Vagina (tissue), 2 donors: ENCODE results near the gene EPN2.

Experiments
- POLR2A ChIP-seq, 2 donors: fragments of 450-650 bp; IDR thresholded peaks; one replicate each; pipeline ENCODE4 v1.6.1; 2017; ENCODE audit warnings: antibody characterized with exemption in 2 of 2, mild to moderate bottlenecking in 2 of 2, moderate library complexity in 2 of 2
- POLR2AphosphoS5 ChIP-seq, 2 donors: sonication (generic); formaldehyde crosslinking; IDR thresholded peaks; one replicate each; pipeline ENCODE4 v1.9.0; 2017; ENCODE audit warnings: antibody characterized with exemption in 2 of 2, mild to moderate bottlenecking in 2 of 2, low read depth in 1 of 2; ENCODE audit not compliant: insufficient read depth in 1 of 2
- TF ChIP-seq, protein P1 (sequence below), 3 experiments: fragments of 450-650 bp in 2 of 3; fragments of 200-600 bp in 1 of 3; sonication (generic) in 1 of 3; IDR thresholded peaks; one replicate each; pipeline ENCODE4 v1.5.1; 2017 to 2019; ENCODE audit warnings: antibody characterized with exemption in 3 of 3, mild to moderate bottlenecking in 2 of 3, moderate library complexity in 2 of 3

DNA sequence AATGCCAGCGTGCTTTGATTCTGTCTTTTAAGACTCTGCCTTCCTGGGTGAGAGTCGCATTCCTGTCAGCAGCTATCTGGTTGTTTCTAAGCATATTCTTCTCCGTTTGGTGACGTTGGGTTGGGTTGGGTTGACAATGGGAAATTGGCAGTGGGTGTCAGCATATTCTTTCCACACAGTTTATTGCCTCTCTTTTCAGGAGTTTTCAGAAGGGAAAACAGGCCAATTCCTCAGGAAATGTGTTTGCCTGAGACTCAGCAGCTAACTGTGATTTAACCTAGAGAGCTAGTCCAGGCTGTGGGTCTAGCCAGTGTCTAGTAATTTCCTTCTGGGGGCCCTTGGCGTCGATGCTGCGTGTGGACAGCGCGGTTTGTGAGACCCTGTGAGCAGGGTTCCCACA lies 21.2 kb downstream of the EPN2 start:
- TF ChIP-seq, protein P1, sequence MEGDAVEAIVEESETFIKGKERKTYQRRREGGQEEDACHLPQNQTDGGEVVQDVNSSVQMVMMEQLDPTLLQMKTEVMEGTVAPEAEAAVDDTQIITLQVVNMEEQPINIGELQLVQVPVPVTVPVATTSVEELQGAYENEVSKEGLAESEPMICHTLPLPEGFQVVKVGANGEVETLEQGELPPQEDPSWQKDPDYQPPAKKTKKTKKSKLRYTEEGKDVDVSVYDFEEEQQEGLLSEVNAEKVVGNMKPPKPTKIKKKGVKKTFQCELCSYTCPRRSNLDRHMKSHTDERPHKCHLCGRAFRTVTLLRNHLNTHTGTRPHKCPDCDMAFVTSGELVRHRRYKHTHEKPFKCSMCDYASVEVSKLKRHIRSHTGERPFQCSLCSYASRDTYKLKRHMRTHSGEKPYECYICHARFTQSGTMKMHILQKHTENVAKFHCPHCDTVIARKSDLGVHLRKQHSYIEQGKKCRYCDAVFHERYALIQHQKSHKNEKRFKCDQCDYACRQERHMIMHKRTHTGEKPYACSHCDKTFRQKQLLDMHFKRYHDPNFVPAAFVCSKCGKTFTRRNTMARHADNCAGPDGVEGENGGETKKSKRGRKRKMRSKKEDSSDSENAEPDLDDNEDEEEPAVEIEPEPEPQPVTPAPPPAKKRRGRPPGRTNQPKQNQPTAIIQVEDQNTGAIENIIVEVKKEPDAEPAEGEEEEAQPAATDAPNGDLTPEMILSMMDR (IDR thresholded peaks at IDR 0.05) = no peak
- no peak for TF ChIP-seq POLR2A (IDR thresholded peaks at IDR 0.05)
- no peak for TF ChIP-seq POLR2AphosphoS5 (IDR thresholded peaks at IDR 0.05; ENCODE audit: insufficient read depth in 1 of 2, low read depth in 1 of 2)
